NCI-H460 (cell line): ENCODE results near the gene HS3ST4. TPM values are rescaled to one million over a fixed set of nuclear protein-coding genes. Genes with fewer than 3 reads are reported as not detected.
"Not testable (repeated sequence)": the region's sequence is repeated elsewhere in the genome, so short reads cannot be mapped to it uniquely, and the experiment has no call there.

Source experiments
- DNase-seq: peaks from one replicate; pipeline ENCODE4 v3.0.0-alpha.2; 2016; ENCODE audit warnings: low read depth; ENCODE audit errors: extremely low read depth
- total RNA-seq: library from RNA; depleted of rRNA; stranded (reverse); fragments of >200 nt; shearing (Covaris generic); gene quantifications from 2 replicates; pipeline ENCODE4 v1.2.3, GENCODE V29; 2014

Gene HS3ST4
- total RNA-seq, 1 experiment from 2014 or later: not detected

GRCh38 chr16:25966172-25967097 lies 274.7 kb downstream of the HS3ST4 start:
- DNase-seq: no peak

DNA sequence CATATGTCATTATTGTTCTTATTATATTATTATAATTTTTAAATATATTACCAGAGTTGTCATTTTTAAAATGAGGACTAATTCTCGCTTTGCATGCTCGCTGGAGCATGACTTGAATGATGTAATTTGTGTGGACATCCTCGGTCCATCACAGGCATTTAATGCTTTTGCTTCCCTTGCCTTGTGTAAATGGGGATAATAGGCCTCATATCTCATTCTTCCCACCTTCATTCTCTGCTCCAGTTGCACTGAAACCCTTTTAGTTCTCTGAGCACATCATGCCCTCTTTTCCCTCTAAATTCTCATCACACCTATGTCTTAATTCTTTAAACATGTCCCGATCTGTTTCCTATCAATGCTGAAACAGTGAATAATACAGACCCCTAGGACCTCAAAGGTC lies 285.4 kb downstream of the HS3ST4 start:
- no peak for DNase-seq

DNA sequence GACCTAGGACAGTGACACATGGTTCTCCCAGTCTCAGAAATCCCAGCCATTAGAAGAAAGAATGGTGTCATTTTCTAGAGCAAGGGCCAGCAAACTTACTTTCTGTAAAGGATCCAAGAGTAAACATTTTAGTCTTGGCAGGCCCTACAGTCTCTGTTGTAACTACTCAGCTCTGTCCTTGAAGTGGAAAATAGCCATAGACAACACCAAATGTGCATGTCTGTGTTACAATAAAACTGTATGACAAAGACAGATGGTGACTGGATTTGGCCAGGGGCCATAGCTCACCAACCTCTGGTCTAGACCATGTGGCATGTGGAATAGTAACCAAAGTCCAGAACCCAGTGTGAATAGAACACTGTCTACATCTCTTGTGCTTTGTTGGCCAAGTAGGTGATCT lies 286.5 kb downstream of the HS3ST4 start:
- no peak for DNase-seq

GRCh38 chr16:25988084-25988483 lies 296.3 kb downstream of the HS3ST4 start:
- DNase-seq: no peak

GRCh38 chr16:25988882-25989281 lies 297.1 kb downstream of the HS3ST4 start:
- no peak for DNase-seq

DNA sequence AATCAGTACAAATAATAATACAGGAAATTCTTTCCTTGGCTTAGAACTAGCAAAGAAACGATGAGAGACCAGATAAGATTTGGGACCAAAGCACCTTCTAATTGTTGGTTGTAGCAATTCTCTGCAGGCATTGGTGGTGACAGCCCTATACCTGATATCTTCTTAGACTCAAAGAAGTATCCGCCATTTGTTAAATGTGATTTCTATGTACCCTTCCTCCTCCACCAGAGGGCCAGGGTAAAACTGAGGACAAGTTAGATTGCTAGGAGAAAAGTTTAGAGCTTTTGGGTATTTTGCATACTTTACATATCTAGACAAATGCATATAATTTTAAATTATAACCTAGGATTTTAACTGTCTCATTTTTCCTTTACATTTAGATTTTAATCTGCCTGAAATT lies 304.3 kb downstream of the HS3ST4 start:
- no peak for DNase-seq

DNA sequence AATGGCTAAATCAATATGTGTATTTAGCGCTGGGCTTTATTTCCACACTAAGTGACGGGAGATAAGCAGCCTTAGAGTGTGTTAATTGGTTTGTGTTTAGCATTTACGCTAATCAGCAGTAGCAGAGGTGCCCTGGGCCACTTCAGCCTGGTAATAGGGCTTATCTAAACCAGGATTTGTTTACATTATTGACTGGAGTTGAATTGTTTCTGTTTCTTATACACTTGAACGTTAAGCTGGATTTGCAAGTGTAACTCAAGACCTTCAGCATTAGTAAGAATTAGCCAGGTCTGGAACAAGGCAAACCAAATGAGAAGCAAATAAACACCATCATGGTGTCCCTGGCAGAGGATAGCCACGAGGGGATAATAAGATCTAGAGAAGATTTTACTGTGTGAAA lies 313.6 kb downstream of the HS3ST4 start:
- no peak for DNase-seq

DNA sequence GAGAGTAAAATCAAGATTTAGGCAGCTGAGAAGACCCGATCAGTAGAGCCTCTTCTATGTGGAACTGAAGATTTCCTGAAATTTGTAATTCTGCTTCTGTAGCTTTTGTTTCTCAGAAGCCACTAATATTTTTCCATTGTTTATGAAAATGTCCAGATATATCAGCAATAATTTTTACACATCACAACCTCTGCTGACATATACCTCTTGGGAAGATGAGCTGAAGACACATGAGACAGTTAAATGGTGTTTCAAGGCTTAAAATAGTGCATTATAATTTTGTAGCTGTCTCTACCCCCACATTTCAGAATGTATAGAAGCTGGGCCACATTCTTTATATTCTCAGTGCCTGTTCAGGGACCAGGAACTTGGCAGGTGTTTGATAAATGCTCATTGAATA lies 320.6 kb downstream of the HS3ST4 start:
- DNase-seq: no peak

DNA sequence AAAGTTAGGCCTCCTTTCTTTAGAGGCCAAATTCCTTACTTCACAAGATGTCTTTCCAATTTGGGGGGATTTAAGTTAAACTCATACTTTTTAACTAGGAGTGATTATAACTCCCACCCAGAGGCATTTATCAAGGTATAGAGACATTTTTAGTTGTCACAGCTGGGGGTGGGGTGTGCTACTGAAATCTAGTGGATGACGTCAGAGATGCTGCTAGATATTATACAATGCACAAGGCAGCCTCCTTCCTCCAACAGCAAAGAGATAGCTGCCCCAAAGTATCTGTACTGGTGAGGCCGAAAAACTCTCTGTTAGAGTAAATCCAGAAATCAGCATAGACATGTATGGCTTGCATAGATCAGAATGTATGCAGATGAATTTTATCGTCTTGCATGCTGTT lies 324.0 kb downstream of the HS3ST4 start:
- DNase-seq: no peak

GRCh38 chr16:26016989-26017388 lies 325.2 kb downstream of the HS3ST4 start:
- no peak for DNase-seq

GRCh38 chr16:26019381-26020242 lies 327.9 kb downstream of the HS3ST4 start:
- no peak for DNase-seq

DNA sequence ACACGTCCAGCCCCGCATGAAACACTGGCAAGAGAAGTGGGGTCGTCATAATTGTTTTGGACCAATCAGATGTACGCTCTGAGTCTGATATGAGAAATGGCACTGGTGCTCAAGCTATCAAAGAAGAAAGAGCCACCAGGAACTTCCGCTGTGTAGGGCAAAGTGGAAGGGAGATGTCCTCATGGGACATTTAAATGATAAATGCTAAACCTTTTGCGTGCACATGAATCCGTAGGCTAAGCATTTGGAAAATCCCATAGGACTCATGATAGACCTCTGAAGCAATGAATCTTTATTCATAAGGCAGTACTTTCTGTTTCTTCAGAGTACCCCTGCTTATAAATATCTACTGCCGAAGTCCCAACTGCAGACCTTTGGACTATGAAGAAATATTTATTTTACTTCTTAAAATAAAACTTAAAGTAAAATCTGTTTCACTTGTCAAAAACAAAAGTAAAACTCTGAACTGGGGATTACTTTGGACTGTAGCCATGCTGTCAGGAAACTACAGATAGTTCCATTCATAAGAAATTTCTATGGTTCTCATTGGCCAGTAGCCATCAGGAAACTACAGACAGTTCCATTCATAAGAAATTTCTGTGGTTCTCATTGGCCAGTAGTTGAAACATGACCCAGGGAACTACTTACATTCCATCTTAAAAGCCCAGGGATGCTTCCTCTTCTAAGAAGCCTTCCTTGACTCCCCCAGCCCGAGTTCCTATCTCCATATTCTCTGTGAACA lies 335.1 kb downstream of the HS3ST4 start:
- DNase-seq: no peak

- no peak for DNase-seq
These were observed 339.5 kb downstream of the HS3ST4 start for GRCh38 chr16:26031286-26031685.

DNA sequence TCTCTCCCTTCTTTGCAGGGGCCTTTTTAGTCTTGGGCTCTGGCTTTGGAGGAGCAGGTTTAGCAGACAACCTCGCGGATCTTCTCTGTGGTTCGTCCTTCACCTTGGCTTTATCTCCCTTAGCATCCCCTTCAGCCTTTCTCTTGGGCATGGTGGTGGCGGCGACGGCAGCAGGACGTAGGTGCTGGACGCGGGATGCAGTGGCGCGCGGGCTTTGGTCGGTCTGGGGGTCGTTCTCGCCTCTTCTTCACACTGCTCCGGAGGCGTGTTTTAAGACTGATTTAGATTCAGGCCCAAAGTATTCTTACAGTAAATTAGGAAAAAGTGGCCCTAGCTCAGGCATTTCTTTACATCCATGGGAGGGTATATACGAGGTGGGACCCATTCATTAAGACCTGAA lies 340.9 kb downstream of the HS3ST4 start:
- not testable (repeated sequence) for DNase-seq

DNA sequence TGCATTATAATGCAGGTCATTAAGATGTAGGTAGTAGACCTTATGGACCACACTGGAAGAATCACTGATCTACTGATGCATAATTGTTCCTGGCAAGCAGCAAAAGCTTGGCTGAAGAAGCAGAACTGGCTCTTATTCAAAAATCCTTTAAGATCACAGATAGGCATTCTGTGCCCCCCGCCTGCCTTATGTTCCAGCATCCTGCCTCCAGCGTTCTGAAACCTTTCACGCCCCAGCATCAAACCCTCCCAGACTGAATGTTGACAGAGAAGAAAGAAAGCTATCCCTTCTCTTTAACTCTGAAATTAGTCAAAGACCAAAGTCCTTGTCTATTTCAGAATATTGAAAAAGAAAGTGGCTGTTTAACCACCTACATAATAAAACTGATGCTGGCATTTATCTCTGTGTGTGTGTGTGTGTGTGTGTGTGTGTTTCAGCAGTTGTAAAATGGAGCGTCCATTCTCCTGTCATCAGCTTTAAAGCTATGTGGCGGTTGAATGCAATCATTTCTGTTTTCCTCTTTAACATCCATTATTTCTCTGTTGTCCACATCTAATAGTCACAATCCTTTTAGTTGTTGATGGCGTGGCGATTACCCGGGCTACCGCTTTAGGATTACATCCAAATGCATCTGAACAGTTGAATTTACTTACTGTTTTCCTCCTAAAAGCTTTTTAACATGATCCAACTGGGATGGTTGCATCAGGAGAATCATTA lies 350.4 kb downstream of the HS3ST4 start:
- no peak for DNase-seq

- no peak for DNase-seq
These were observed 358.7 kb downstream of the HS3ST4 start for GRCh38 chr16:26050472-26050871.

DNA sequence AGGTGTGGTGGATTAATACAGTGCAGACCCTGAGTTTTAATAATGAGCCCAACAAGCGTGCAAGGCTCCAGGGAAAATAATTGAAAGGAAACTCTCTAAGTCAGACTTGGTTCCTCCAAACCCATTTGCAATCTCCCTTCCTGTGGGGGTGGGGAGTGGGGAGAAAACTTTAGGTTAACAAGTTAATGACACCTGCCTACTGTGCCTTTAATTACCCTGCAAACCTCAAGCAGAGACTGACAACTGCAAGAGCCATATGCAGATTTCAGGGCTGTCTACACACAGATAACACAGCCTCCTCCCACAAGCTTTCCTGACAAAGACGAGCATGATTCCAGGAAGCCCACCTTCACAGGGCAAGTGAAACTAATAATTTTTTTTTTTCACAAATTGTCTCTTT lies 359.3 kb downstream of the HS3ST4 start:
- no peak for DNase-seq

- no peak for DNase-seq
These were observed 362.1 kb downstream of the HS3ST4 start for GRCh38 chr16:26053889-26054288.

DNA sequence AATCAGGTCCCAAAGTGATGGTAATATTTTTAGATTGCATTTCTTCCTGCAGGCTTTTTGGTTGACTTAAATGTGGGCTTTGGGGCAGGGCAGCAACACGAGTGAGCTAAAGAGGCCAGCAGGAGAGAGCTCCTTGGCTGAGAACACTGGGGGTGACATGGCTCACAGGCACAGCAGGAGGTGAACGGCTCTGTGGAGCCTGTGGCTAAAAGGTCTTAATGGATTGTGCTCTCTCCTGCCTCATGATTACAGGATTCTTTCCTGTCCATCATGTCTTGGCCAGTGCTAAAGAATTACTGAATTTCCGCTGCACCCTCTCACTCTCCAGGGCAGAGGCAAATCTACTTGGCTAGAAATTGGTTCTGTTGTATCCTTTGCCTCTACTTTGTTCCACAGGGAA lies 366.6 kb downstream of the HS3ST4 start:
- no peak for DNase-seq
